DMS153 (cell line): Measurements from ENCODE around the gene RDH8.

Experiments
- DNase-seq: peaks from one replicate; lab custom pipeline; 2025; lab: John Stamatoyannopoulos, UW

Gene RDH8, protein sequence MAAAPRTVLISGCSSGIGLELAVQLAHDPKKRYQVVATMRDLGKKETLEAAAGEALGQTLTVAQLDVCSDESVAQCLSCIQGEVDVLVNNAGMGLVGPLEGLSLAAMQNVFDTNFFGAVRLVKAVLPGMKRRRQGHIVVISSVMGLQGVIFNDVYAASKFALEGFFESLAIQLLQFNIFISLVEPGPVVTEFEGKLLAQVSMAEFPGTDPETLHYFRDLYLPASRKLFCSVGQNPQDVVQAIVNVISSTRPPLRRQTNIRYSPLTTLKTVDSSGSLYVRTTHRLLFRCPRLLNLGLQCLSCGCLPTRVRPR

GRCh38 chr19:10013316-10013715 lies at the start of gene RDH8:
Gene RDH8, plus strand, starts transcription at chr19:10013483. Its CDS starts 15 bp downstream, at chr19:10013498.
- no peak for DNase-seq

GRCh38 chr19:9966024-9966423 lies 47.3 kb upstream of the RDH8 start:
- no peak for DNase-seq

GRCh38 chr19:9966448-9966847 lies 46.8 kb upstream of the RDH8 start:
- DNase-seq = no peak

DNA sequence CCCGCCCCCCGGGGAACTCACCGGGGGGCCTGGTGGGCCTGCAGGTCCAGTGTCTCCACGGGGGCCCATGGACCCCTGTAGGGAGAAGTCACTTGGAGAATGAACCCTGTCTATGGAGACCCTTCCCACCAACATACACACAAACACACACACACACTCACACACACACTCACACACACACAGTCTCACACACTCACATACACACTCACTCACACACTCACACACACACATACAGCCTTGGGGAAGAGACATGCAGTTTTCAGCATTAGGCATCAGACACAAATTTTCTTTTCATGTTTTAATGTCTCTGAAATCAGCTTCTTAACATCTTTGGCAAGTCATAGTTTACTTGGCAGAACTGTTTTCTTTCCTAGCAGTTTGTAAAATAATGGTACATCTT lies 46.0 kb upstream of the RDH8 start:
- DNase-seq = no peak

- no peak for DNase-seq
These were observed 44.2 kb upstream of the RDH8 start for GRCh38 chr19:9968820-9969687.

- no peak for DNase-seq
These were observed 43.7 kb upstream of the RDH8 start for GRCh38 chr19:9969688-9969975.

DNA sequence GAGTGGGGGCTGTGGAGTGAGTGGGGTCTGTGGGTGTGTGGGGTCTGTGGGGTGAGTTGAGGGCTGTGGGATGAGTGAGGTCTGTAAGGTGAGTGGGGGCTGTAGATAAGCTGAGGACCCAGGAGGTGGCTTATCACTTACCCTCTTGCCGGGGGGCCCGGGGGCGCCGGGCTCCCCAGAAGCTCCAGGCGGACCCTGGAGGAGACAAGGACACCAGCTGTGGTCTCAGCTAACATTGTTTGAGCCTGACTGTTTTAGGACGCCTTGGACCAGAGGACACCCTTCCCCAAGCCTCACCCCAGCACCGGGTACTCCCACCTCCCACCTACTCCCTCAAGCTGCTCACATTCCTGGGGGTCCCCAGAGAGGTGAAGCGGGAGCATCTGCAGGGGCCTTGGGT lies 42.8 kb upstream of the RDH8 start:
- no peak for DNase-seq

DNA sequence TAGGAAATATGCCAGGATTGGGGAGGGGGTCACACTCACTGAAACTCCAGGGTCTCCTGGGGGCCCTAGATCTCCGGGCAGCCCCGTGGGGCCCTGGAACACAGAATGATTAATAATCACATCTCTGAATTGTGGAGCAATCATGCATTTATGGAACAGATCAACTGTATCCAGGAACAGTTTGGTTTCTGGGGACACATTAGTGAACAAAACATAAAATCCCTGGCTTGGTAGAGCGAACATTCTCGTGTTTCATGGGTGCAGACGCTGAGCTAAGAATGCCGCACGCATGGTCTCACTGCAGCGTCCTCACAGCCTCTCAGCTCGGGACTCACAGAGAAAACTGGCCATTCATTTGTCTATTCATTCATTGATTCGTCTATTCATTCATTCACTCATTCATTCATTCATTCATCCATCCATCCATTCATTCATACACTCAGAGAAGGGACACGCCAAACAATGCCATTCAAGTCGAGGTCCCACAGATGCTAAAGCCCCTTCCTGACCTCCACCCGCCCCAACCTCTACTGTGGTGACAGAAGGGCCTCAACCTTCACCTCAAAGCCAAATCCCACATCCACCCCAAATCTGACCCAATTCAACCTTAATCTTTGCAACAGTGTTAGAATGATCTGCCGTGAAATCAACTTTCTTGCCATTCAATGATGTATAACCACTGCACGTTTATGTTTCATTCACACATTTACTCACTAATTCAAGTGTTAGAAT lies 42.0 kb upstream of the RDH8 start:
- DNase-seq = no peak

- no peak for DNase-seq
These were observed 41.2 kb upstream of the RDH8 start for GRCh38 chr19:9972103-9972502.

DNA sequence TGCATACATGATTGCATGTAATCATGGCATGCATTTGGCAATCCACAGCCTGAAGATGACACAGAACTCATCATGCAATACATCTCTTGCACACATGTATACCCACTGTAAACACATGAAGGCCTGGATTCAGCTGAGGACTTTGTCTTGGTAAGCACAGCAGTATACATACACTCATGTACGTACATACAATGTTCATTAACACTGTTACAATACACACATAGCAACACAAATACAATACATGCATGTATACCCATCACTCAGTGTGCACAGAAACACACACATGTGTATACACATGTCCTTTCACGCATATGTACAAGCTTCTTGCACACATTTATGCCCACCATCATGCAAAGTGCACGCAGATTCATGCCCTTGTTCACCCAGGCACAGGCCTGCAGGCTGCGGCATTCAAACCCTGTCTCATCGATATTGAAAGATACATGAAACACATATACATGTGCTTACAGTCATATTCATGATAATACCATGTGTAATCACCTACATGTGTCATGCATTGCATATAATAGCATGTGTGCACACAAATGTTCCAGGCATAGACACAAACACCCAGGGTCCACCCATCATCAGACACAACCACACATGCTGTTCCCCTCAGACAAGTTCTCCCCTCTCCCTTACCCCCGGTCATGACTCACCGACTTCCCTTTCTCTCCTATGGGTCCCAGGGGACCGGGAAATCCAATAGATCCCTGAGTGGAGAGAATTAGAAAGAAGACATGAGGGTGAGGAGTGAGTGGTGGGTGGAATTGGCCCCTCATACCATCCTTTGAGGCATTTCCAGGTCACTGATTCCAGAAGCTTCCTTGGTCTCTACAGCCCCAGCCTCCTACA lies 31.6 kb upstream of the RDH8 start:
- DNase-seq = no peak

DNA sequence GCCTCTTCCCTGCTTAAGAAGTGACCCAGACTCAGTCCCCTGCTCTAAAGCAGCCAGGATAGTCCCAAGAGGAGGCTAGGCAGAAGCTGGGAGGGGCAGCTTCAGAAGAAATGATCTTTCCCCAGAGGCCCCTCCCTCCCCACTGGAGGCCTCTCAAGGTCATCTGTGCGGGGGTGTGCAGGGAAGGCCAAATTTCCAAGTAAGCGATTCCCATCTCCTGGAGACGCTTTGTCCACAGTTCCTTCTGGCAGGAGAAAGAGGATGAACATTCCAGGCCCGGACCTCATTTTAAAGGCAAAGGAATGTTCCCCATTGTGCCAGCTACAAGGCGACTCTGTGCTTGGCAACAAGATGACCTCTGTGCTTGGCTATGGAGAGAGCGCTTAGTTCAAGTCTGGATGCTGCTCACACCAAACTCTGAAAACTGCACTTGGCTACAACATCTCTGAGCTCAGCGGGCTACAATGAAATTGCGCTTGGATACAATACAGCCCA lies 26.4 kb upstream of the RDH8 start:
- DNase-seq = no peak

DNA sequence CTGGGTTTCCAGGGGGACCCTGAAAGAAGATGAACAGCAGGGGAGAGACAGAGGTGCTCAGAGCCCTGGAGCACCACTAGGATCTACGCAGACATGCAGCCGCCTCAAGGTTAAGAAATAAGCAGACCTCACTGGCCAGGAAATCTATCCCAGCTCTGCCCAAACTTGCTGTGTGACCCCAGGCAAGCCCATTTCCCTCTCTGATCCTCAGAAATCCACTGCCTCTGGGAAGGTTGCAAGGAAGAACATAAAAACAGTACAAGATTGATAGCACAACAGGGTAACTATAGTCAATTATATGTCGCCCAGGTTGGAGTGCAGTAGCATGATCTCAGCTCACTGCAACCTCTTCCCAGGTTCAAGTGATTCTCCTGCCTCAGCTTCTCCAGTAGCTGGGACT lies 23.8 kb upstream of the RDH8 start:
- DNase-seq = no peak

- no peak for DNase-seq
These were observed 21.7 kb upstream of the RDH8 start for GRCh38 chr19:9991425-9992191.

- no peak for DNase-seq
These were observed 18.2 kb upstream of the RDH8 start for GRCh38 chr19:9995084-9995483.

GRCh38 chr19:9995999-9996398 lies 17.3 kb upstream of the RDH8 start:
- no peak for DNase-seq

- no peak for DNase-seq
These were observed 16.7 kb upstream of the RDH8 start for GRCh38 chr19:9996541-9996940.

GRCh38 chr19:10000171-10000826 lies 13.0 kb upstream of the RDH8 start:
- DNase-seq = peak; percentile 11

DNA sequence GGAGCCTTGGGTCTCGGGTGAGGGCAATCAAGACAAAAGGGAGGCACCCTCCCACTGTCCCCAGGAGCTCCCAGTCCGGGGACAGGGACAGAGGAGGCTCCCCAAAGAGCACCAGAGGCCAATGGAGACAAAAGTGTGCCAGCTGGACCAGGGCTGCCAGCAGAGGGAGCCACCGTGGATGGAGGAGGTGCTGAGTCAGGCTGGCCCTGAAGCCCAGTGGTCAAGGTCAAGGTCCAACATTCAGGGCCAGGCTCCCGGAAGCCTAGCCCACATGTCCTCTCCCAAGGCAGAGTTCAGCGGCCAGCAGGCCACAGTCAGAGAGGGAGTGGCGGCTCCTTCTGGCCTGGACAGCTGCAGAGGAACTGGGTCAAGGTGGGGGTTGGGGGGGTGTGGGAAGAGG lies 11.4 kb upstream of the RDH8 start:
- no peak for DNase-seq

GRCh38 chr19:10003271-10003670 lies 10.0 kb upstream of the RDH8 start:
- DNase-seq = no peak

DNA sequence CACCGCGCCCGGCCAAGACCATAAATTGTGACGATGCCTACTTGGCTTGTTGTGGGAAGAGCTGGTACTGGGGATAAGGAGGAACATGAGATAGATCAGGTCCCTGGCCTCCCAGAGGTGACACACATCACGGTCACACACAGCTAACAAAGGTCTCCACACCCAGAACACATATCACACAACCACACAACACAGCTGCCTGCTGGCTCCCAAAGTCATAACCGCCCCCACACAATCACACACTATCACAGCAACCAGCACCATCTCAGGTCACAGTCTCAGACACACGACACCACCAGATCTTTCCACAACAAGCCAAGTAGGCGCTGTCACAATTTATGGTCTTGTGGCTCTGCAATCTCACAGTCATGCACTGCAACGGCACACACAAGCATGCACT lies 8.7 kb upstream of the RDH8 start:
- DNase-seq = no peak
